Ramos (cell line): Measurements from ENCODE around the gene DCUN1D1.

Source experiments
- in situ Hi-C: fragments of 300-500 bp; cut with MboI; formaldehyde crosslinking; loops from one replicate; pipeline ENCODE4 v1.14.3; 2022; ENCODE audit warnings: low sequenced_read_pairs; ENCODE audit not compliant: unreplicated experiment

DCUN1D1 gene

DNA sequence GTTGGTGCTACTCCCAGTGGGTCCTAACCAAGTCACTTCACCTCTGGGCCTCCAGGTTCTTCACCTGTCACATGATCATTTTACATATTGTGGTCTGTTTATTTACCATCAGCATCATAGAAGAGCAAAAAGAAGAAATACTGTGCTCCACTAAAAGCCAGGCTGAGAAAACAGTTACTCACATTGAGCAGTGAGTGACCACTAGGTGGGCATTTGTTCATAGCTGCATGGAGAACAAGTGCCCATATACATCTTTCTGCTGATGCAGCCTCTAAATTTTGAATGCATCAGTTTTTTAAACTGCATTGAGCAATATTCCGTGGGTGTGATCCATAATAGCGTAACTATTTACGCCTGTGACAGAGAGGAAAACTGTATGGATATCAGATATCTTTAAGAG is 76.2 kb downstream of the DCUN1D1 start:
- in situ Hi-C loops = no loop called here

DNA sequence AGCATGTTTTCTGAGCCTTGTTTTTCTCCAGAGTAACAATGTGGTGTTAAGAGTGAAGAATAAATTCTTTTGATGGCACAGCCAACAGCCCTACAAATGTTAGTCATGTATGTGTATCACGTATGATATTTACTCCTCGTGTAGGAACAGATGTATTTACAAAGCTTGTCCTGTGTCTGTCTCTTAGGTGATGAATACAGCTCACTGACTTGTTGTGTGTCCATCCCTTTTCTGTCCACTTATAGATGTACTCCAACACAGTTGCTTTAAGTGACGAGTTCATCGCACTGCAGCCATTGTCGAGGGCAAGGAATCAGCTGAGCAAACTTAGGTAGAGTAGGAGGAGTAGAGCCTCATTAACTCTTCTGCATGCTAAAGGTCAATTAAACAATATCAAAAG is 78.1 kb downstream of the DCUN1D1 start:
- in situ Hi-C loops = no loop called here

DNA sequence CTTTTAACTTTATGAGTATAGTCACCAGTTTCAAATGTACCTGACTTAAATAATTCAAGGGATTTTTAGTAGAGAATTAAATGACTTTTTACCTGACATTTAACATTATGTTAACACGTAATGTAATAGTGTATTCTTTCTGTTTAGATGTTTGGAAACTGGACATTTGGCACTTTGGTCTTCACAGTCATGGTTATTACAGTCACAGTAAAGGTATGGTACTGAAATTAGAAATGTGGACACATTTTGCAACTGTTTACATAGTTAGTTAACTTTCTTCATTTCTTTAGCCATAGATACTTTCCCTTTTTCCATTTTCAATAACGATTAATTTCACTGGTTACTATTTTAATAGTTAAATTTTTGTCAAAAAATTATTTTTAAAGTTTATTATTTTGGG is 83.8 kb downstream of the DCUN1D1 start:
- in situ Hi-C loops = loop anchor here (10.0 kb wide), 1 partner anchor 488 kb away; no protein-coding TSS in a partner anchor

DNA sequence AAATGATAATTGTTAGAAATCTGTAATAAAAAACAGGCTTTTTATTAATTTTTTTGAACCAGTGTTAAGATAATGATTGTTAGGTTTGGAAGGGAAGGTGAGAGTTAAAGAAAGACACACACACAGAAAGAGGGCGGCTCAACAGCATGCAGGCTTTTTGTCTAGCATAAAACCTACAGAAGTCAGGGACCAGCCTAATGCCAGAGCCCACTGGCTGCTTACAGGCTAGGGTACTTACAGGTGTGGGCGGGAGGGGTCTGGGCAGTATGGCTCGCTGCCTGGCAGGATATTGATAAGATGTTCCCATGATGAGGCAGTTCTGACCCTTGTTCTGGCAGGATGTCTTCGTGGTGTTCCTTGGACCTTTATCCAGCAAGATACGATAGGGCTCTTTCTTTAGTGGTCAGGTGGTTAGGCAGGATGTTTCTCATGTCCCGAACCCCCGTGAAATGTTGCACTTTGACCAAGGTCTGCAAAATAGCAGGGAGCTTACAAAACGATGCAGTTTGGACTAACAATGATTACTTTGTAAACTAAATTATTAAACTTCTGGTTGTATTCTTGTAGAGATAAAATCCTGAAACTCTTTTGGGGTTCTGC is 84.7 kb downstream of the DCUN1D1 start:
- in situ Hi-C loops = loop anchor here (10.0 kb wide), 1 partner anchor 489 kb away; no protein-coding TSS in a partner anchor

DNA sequence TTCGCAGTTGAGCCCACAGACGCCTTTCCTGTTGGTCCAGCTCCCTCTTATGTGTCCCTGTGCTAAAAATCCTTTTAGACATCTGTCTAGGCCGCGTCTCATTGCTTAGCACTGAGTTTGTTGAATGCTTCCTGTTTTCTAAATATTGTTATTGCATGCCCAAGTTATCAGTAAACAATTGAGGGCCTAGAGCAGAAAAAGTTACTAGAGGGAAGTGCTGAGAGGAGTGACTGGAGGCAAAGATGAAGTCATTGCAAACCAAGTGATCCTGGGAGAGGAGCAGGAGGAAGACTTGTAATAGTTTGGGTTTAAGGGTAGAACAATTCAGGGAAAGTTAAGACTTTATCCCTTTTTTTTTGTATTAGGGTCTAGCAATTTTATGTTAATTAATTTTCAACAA is 88.1 kb downstream of the DCUN1D1 start:
- in situ Hi-C loops = loop anchor here (10.0 kb wide), 1 partner anchor 493 kb away; no protein-coding TSS in a partner anchor

DNA sequence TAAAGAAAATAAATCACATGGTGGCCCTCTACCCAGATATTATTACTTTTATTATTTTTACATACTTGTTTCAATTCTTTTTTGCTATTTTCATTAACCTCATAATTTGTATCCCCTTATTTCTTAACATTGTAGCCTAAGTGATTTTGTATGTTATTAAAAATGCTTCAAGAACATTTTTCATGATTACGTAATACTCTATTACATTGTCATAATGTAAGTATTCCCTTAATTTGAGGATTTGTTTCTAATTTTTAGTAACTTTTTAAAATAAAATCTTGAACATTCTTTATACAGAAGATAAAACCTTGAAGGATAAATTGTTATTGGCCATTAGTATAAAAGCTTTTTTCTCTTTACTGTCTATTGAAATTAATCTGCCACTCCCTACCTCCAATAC is 89.0 kb downstream of the DCUN1D1 start:
- in situ Hi-C loops = loop anchor here (10.0 kb wide), 1 partner anchor 493 kb away; no protein-coding TSS in a partner anchor

DNA sequence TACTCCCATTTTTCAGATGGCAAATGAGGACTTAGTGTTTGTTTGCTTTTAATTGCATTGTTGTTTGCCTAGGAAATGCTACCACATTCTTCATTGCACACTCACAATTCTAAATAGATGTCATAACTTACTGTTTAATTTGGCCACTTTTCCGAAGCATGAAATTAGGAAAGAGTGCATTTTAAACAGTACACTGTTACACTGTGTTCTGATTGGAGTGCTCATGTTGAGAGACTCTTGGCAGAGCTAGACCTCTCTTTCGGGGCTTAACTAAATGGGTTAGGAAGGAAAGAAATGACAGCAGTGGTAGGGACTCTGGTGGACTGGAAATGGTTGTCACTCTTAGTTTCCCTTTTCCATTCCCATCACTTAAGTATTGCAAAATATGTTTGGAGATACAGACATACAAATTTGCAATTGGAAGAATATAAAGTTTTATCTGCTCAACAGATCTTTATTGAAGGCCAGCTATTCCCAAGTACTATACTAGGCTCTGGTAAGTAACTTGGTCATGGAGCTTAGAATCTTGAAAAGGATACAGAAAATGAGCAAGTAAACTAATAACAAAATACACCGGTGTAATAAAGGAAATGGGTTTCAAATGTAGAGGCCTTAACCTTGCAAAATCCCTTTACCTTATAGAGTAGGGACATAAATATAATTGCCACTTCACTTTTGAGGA is 90.2 kb downstream of the DCUN1D1 start:
- in situ Hi-C loops = loop anchor here (10.0 kb wide), 1 partner anchor 495 kb away; no protein-coding TSS in a partner anchor
